PC-3 (cell line): ENCODE data around the gene FGR.

Experiments
- EZH2 ChIP-seq: fragments of 300-600 bp; sonication (generic); IDR thresholded peaks from one replicate; pipeline ENCODE4 v1.6.1; 2017; ENCODE audit warnings: antibody characterized with exemption, mild to moderate bottlenecking, low read length; ENCODE audit not compliant: unreplicated experiment
- EZH2phosphoT487 ChIP-seq: fragments of 300-600 bp; sonication (generic); IDR thresholded peaks from 2 replicates; pipeline ENCODE4 v1.6.1; 2018; ENCODE audit warnings: mild to moderate bottlenecking, antibody characterized with exemption, low read length, borderline replicate concordance
- TF ChIP-seq, protein P1 (sequence below): fragments of 300-600 bp; sonication (generic); conservative IDR thresholded peaks from 2 replicates; pipeline ENCODE4 v1.5.1; 2017; ENCODE audit warnings: antibody characterized with exemption, low read depth, mild to moderate bottlenecking, low read length

DNA sequence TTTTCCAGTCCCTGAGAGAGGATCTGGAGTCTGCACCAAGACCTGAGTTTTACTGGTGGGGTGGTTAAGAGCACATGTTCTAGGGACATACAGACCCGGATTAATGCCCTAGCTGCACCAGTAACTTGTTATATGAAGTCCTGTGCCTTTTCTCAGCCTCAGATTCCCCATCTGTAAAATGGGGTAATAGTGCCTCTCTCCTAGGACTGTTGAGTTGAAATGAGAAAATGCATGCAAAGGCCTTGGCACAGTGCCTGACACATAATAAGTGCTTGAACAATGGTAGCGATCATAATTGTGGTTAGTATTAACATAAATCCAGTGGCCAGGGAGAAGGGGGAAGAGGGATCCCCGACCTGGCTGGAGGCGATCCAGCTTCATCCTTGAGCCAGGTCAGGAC, 43.4 kb downstream of the FGR start:
- no peak for TF ChIP-seq EZH2
- TF ChIP-seq, protein P1, sequence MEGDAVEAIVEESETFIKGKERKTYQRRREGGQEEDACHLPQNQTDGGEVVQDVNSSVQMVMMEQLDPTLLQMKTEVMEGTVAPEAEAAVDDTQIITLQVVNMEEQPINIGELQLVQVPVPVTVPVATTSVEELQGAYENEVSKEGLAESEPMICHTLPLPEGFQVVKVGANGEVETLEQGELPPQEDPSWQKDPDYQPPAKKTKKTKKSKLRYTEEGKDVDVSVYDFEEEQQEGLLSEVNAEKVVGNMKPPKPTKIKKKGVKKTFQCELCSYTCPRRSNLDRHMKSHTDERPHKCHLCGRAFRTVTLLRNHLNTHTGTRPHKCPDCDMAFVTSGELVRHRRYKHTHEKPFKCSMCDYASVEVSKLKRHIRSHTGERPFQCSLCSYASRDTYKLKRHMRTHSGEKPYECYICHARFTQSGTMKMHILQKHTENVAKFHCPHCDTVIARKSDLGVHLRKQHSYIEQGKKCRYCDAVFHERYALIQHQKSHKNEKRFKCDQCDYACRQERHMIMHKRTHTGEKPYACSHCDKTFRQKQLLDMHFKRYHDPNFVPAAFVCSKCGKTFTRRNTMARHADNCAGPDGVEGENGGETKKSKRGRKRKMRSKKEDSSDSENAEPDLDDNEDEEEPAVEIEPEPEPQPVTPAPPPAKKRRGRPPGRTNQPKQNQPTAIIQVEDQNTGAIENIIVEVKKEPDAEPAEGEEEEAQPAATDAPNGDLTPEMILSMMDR, result no peak
- TF ChIP-seq EZH2phosphoT487, result no peak
